ENCODE measurements around the gene PBX4.

Gene PBX4

DNA sequence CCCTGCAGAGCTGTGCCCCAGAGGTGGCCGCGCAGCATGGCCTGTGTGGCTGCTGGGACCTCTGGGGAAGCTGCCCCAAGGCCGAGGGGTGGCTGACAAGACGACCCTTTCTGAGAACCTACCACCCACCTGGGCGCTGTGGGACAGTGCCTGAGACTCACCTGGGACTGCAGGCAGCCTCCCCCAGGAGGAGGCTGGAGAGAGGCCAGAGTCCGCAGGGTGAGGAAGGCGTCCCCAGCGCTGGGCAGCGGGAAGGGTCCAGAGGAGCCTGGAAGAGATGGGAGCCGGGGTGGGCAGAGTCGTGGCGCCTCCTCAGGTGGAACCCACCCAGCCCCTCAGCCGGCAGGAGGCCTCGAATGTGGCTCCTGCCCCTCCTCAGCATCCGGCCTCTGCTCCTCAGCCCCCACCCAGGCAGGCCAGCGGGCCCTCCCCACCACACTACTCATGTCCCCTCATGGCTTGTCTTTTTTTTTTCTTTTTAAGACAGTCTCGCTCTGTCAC is 55.1 kb downstream of the PBX4 start:
- Mint-ChIP-seq H3K4me3 (no peak overlapping the region), H3K36me3 (ENCODE audit: low read depth) (peaks cover 28% of the 10 kb centered on the region), H3K9me3 (no peaks in the 10 kb centered on the region), H3K4me1 (no peaks in the 10 kb centered on the region), H3K27ac (no peak overlapping the region), H3K27me3 (ENCODE audit: low read depth) (no peaks in the 10 kb centered on the region)
- TF ChIP-seq CTCF (IDR thresholded peaks at IDR 0.05; ENCODE audit: unreplicated experiment in 3 of 3) = no peak

- Mint-ChIP-seq H3K36me3 (ENCODE audit: low read depth) (peaks cover 27% of the 10 kb centered on the region), H3K9me3 (no peaks in the 10 kb centered on the region), H3K27ac (no peak overlapping the region), H3K4me1 (no peaks in the 10 kb centered on the region), H3K27me3 (ENCODE audit: low read depth) (no peaks in the 10 kb centered on the region), H3K4me3 (no peak overlapping the region)
- no peak for TF ChIP-seq CTCF (IDR thresholded peaks at IDR 0.05; ENCODE audit: unreplicated experiment in 3 of 3)
These were observed 55.7 kb downstream of the PBX4 start for GRCh38 chr19:19562665-19563347.

DNA sequence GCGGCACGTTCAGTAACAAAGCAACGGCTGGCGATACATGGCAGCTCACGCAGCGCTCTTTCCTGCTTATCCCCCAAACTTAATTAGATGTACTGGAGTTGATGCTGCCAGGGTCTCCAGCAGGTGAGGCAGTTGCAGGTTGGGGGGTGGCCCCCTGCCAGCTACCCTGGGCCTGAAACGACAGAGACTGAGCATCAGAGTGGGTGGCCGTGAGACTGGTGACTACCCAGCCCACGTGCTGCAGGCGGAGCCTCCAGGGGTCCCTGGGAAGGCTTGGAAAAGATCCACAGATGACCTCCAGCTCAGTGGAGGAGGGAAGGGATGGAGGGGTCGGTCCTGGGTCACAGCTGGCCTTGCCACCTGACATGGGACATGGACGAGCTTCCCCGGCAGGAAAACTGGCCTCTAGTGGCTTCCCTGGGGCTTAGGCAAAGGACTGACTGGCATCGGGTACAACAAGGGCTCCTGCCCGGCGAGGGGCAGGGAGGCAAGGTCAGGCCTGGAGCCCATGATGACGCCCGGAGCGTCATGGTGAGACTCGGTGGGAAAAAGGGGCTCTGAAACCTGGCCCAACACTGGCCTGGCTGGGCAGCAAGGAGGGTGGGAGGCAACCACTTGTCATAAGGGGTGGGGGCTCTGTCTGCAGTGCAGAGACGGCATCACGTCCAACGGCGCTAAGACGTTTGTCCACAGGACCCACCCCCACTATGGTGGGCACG is 56.4 kb downstream of the PBX4 start:
- Mint-ChIP-seq H3K9me3 (no peaks in the 10 kb centered on the region), H3K27ac (no peak overlapping the region), H3K27me3 (ENCODE audit: low read depth) (no peaks in the 10 kb centered on the region), H3K4me1 (no peaks in the 10 kb centered on the region), H3K4me3 (no peak overlapping the region), H3K36me3 (ENCODE audit: low read depth) (peaks cover 24% of the 10 kb centered on the region)
- TF ChIP-seq CTCF (IDR thresholded peaks at IDR 0.05; ENCODE audit: unreplicated experiment in 3 of 3) = no peak

DNA sequence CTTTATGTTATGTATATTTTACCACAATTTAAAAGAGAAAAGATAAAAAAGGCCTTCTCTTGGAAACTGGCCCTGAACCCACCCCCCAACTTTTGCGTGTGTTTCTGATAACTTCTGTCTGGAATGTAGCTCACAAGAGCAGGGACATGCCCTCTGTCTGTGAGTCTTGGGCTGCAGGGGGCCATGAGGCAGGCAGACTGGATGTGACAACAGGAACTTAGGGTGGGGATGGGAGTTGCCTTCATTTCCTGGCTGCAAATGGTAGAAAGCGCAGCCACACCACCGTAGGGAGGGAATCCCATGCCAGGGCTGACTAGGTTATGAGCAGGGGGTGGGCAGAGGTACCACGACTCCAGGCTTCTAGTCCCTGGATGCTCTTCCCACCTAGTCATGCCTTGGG is 58.6 kb downstream of the PBX4 start:
- no peaks in the 10 kb centered on the region for H3K4me1 Mint-ChIP-seq
- no peak for TF ChIP-seq CTCF (IDR thresholded peaks at IDR 0.05; ENCODE audit: unreplicated experiment in 3 of 3)
- no peak overlapping the region for H3K4me3 Mint-ChIP-seq
- H3K9me3 Mint-ChIP-seq = no peaks in the 10 kb centered on the region
- H3K27ac Mint-ChIP-seq = no peak overlapping the region
- peaks cover 20% of the 10 kb centered on the region for H3K36me3 Mint-ChIP-seq (ENCODE audit: low read depth)
- H3K27me3 Mint-ChIP-seq (ENCODE audit: low read depth) = no peaks in the 10 kb centered on the region

DNA sequence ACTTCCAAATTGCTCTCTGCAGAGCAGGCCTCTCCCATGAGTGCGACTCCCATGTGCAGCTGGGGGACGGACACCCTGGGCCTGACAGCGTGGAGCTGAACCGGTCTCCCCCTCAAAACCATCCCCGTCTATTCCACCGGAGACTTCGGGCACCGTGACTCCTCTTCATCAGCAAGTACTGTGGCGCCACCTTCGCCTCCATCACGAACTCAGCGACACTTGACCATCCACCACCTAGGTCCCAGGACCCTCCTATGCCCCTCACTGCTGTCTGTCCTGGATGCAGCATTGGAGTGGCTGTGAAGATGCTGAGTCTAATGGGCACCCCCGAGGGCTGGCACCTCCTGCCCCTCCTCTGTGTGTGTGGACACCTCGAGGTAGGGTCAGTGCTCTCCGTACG is 59.9 kb downstream of the PBX4 start:
- Mint-ChIP-seq H3K4me1 (no peaks in the 10 kb centered on the region), H3K27ac (no peak overlapping the region), H3K36me3 (ENCODE audit: low read depth) (peaks cover 14% of the 10 kb centered on the region), H3K9me3 (no peaks in the 10 kb centered on the region), H3K4me3 (no peak overlapping the region), H3K27me3 (ENCODE audit: low read depth) (no peaks in the 10 kb centered on the region)
- no peak for TF ChIP-seq CTCF (IDR thresholded peaks at IDR 0.05; ENCODE audit: unreplicated experiment in 3 of 3)

Measured in nephron (organoid).